Measurements from ENCODE around the gene RBM15B.

GRCh38 chr3:51374456-51374855, 16.6 kb upstream of the RBM15B start:
- no peak for TF ChIP-seq EP300 (IDR thresholded peaks at IDR 0.05; ENCODE audit: borderline replicate concordance)
- no peak for TF ChIP-seq YY1 (IDR thresholded peaks at IDR 0.05; ENCODE audit: low read depth)
- no peak for TF ChIP-seq RAD21 (IDR thresholded peaks at IDR 0.05; ENCODE audit: low read depth)
- TF ChIP-seq REST (IDR thresholded peaks at IDR 0.05; ENCODE audit: low read depth): no peak
- TF ChIP-seq FOXM1 (IDR thresholded peaks at IDR 0.05; ENCODE audit: borderline replicate concordance, low read depth): no peak
- TF ChIP-seq EGR1 (IDR thresholded peaks at IDR 0.05): no peak
- TF ChIP-seq TAF1 (IDR thresholded peaks at IDR 0.05; ENCODE audit: low read depth): no peak
